ENCODE results near the gene PACS2. TPM values are rescaled to one million over a fixed set of nuclear protein-coding genes. Genes with fewer than 3 reads are reported as not detected.

The PACS2 gene
- polyA plus RNA-seq, 1 of the 3 experiments (the other 2 are of a cell fraction), result 42.7 TPM

DNA sequence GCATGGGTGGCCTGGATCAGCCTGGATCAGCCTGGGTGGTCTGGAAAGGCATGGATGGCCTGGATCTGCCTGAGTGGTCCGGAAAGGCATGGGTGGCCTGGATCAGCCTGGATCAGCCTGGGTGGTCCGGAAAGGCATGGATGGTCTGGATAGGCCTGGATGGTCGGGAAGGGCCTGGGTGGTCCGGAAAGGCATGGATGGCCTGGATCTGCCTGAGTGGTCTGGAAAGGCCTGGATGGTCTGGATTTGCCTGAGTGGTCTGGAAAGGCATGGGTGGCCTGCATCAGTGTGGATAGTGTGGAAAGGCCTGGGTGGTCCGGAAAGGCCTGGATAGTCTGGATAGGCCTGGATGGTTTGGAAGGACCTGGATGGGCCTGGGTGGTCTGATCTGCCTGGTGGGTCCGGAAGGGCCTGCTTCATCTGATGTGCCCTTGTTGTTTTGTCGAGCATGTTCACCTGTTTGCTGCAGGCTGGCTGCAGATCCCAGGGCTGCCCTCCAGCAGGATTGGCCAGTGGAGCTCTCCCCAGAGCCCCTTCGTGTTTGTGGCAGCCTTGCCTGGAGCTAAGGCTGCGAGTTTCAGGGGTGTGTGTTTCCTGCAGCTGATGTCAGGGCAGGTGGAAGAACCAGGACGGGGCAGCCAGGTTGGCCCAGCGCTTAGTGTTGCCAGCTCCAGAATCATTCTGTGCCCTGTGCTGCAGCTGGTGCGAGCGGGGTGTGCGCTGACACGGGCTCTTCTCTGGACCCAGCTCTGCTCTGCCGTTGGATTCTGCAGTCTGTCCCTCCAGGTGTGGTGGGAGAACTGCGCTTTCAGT lies 64.5 kb downstream of the PACS2 start:
- Histone ChIP-seq H3K79me2 (ENCODE audit: insufficient read depth) (no peaks in the 10 kb centered on the region), H3K9me2 (no peaks in the 10 kb centered on the region), H3K4me1 (ENCODE audit: control insufficient read depth in 1 of 2, insufficient read depth in 2 of 2, low read depth in 1 of 2, low read length in 1 of 2) (no peaks in the 10 kb centered on the region; a peak in 1 of 4 replicates), H3K9me3 (no peaks in the 10 kb centered on the region), H3K4me3 (ENCODE audit: low read depth in 2 of 2, low read length in 1 of 2) (no peak overlapping the region), H3F3A (replicated peaks; ENCODE audit: insufficient read depth) (no peaks in the 10 kb centered on the region), H4K20me1 (ENCODE audit: insufficient read depth) (no peaks in the 10 kb centered on the region), H3K27ac (ENCODE audit: low read depth in 2 of 2, low read length in 1 of 2) (no peak overlapping the region), H2AFZ (ENCODE audit: low read depth) (no peak overlapping the region), H3K27me3 (ENCODE audit: insufficient read depth) (no peaks in the 10 kb centered on the region), H3K4me2 (no peak overlapping the region), H3K9ac (no peak overlapping the region), H3K36me3 (replicated peaks in 1 of 2; ENCODE audit: control insufficient read depth in 1 of 2, insufficient read depth in 2 of 2, low read length in 1 of 2) (peaks cover 0 to 22% of the 10 kb centered on the region in 2 experiments)
- WGBS (ENCODE audit: low lambda C conversion rate), result 86% methylated on average over 6 of the region's 17 CpGs
- CTCF ChIA-PET, result interaction anchor here (0.8 to 3.5 kb wide), 3 partner anchors 8 to 110 kb away, joined by 3 to 19 read pairs (median 5); no protein-coding TSS in a partner anchor
- POLR2A ChIA-PET, result no interaction called here
- no peak for TF ChIP-seq TAF1 (IDR thresholded peaks at IDR 0.05; ENCODE audit: borderline replicate concordance, low read depth, low read length)
- no peak for TF ChIP-seq GABPA (IDR thresholded peaks at IDR 0.05; ENCODE audit: low read depth)
- no peak for TF ChIP-seq NFIC (IDR thresholded peaks at IDR 0.05; ENCODE audit: borderline replicate concordance)
- TF ChIP-seq RXRA (IDR thresholded peaks at IDR 0.05; ENCODE audit: borderline replicate concordance, low read depth), result no peak
- no peak for DNase-seq

DNA sequence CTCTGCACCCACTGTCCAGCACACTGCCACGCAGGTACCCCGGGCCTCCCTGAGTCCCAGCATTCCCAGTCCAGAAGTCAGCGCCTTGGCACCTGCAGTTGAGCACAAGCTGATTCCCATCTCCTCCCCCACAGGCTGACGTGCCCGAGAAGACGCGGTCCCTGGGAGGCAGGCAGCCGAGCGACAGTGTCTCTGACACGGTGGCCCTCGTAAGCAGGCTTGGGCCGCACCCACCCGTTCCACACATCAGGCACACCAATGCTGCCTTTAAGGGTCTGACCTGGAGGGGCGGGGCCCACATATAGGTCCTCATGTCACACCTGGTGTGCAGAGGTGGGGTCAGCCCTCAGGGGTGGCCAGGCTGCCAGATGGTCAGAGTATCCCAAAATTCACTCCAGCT lies 65.4 kb downstream of the PACS2 start:
- H3K79me2 ChIP-seq (ENCODE audit: insufficient read depth), result no peaks in the 10 kb centered on the region
- CTCF ChIA-PET, result interaction anchor here (0.8 to 3.5 kb wide), 3 partner anchors 9 to 211 kb away, joined by 3 to 19 read pairs (median 4); no protein-coding TSS in a partner anchor
- no peaks in the 10 kb centered on the region for H3K9me3 ChIP-seq
- no peaks in the 10 kb centered on the region for H3K9me2 ChIP-seq
- POLR2A ChIA-PET, result no interaction called here
- peaks cover 0 to 31% of the 10 kb centered on the region in 2 experiments for H3K36me3 ChIP-seq (replicated peaks in 1 of 2; ENCODE audit: control insufficient read depth in 1 of 2, insufficient read depth in 2 of 2, low read length in 1 of 2)
- H3K4me3 ChIP-seq (ENCODE audit: low read depth in 2 of 2, low read length in 1 of 2), result no peak overlapping the region
- no peak overlapping the region for H2AFZ ChIP-seq (ENCODE audit: low read depth)
- DNase-seq, result no peak
- H3K27ac ChIP-seq (ENCODE audit: low read depth in 2 of 2, low read length in 1 of 2), result no peak overlapping the region
- no peak overlapping the region for H3K9ac ChIP-seq
- no peaks in the 10 kb centered on the region for H4K20me1 ChIP-seq (ENCODE audit: insufficient read depth)
- no peaks in the 10 kb centered on the region for H3K27me3 ChIP-seq (ENCODE audit: insufficient read depth)
- H3F3A ChIP-seq (replicated peaks; ENCODE audit: insufficient read depth), result no peaks in the 10 kb centered on the region
- H3K4me1 ChIP-seq (ENCODE audit: control insufficient read depth in 1 of 2, insufficient read depth in 2 of 2, low read depth in 1 of 2, low read length in 1 of 2), result no peaks in the 10 kb centered on the region; a peak in 1 of 4 replicates
- 99% methylated on average over 13 of the region's 14 CpGs for WGBS (ENCODE audit: low lambda C conversion rate)
- no peak overlapping the region for H3K4me2 ChIP-seq
- TF ChIP-seq, protein P1, sequence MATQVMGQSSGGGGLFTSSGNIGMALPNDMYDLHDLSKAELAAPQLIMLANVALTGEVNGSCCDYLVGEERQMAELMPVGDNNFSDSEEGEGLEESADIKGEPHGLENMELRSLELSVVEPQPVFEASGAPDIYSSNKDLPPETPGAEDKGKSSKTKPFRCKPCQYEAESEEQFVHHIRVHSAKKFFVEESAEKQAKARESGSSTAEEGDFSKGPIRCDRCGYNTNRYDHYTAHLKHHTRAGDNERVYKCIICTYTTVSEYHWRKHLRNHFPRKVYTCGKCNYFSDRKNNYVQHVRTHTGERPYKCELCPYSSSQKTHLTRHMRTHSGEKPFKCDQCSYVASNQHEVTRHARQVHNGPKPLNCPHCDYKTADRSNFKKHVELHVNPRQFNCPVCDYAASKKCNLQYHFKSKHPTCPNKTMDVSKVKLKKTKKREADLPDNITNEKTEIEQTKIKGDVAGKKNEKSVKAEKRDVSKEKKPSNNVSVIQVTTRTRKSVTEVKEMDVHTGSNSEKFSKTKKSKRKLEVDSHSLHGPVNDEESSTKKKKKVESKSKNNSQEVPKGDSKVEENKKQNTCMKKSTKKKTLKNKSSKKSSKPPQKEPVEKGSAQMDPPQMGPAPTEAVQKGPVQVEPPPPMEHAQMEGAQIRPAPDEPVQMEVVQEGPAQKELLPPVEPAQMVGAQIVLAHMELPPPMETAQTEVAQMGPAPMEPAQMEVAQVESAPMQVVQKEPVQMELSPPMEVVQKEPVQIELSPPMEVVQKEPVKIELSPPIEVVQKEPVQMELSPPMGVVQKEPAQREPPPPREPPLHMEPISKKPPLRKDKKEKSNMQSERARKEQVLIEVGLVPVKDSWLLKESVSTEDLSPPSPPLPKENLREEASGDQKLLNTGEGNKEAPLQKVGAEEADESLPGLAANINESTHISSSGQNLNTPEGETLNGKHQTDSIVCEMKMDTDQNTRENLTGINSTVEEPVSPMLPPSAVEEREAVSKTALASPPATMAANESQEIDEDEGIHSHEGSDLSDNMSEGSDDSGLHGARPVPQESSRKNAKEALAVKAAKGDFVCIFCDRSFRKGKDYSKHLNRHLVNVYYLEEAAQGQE (IDR thresholded peaks at IDR 0.05; ENCODE audit: low read depth, low read length), result no peak
- TF ChIP-seq RCOR1 (IDR thresholded peaks at IDR 0.05; ENCODE audit: low read length), result no peak
- TF ChIP-seq MEF2A (IDR thresholded peaks at IDR 0.05; ENCODE audit: borderline replicate concordance, low read depth), result no peak
- no peak for TF ChIP-seq FOXJ3 (CRISPR knock-in tag; IDR thresholded peaks at IDR 0.05)
- TF ChIP-seq, protein P2, sequence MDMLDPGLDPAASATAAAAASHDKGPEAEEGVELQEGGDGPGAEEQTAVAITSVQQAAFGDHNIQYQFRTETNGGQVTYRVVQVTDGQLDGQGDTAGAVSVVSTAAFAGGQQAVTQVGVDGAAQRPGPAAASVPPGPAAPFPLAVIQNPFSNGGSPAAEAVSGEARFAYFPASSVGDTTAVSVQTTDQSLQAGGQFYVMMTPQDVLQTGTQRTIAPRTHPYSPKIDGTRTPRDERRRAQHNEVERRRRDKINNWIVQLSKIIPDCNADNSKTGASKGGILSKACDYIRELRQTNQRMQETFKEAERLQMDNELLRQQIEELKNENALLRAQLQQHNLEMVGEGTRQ (IDR thresholded peaks at IDR 0.05; ENCODE audit: borderline replicate concordance, low read depth, low read length), result no peak
- no peak for TF ChIP-seq ELF1 (IDR thresholded peaks at IDR 0.05)
- TF ChIP-seq TCF12 (IDR thresholded peaks at IDR 0.05), result no peak
- TF ChIP-seq TAF1 (IDR thresholded peaks at IDR 0.05; ENCODE audit: borderline replicate concordance, low read depth, low read length), result no peak
- no peak for TF ChIP-seq FOSL2 (IDR thresholded peaks at IDR 0.05; ENCODE audit: borderline replicate concordance, low read depth)
- no peak for TF ChIP-seq NRF1 (IDR thresholded peaks at IDR 0.05; ENCODE audit: low read depth, low read length)
- TF ChIP-seq, protein P3, sequence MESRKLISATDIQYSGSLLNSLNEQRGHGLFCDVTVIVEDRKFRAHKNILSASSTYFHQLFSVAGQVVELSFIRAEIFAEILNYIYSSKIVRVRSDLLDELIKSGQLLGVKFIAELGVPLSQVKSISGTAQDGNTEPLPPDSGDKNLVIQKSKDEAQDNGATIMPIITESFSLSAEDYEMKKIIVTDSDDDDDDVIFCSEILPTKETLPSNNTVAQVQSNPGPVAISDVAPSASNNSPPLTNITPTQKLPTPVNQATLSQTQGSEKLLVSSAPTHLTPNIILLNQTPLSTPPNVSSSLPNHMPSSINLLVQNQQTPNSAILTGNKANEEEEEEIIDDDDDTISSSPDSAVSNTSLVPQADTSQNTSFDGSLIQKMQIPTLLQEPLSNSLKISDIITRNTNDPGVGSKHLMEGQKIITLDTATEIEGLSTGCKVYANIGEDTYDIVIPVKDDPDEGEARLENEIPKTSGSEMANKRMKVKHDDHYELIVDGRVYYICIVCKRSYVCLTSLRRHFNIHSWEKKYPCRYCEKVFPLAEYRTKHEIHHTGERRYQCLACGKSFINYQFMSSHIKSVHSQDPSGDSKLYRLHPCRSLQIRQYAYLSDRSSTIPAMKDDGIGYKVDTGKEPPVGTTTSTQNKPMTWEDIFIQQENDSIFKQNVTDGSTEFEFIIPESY (IDR thresholded peaks at IDR 0.05; ENCODE audit: borderline replicate concordance, low read depth), result no peak
- no peak for TF ChIP-seq SIN3A (IDR thresholded peaks at IDR 0.05; ENCODE audit: borderline replicate concordance, low read depth, low read length)
- no peak for TF ChIP-seq CHD2 (IDR thresholded peaks at IDR 0.05; ENCODE audit: low read length, partially characterized antibody)
- TF ChIP-seq RAD21 (IDR thresholded peaks at IDR 0.05; ENCODE audit: low read length), result no peak
- TF ChIP-seq SMC3 (IDR thresholded peaks at IDR 0.05; ENCODE audit: low read depth, low read length), result no peak
- TF ChIP-seq NFIC (IDR thresholded peaks at IDR 0.05; ENCODE audit: borderline replicate concordance), result no peak
- TF ChIP-seq, protein P4, sequence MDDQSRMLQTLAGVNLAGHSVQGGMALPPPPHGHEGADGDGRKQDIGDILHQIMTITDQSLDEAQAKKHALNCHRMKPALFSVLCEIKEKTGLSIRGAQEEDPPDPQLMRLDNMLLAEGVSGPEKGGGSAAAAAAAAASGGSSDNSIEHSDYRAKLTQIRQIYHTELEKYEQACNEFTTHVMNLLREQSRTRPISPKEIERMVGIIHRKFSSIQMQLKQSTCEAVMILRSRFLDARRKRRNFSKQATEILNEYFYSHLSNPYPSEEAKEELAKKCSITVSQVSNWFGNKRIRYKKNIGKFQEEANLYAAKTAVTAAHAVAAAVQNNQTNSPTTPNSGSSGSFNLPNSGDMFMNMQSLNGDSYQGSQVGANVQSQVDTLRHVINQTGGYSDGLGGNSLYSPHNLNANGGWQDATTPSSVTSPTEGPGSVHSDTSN (IDR thresholded peaks at IDR 0.05), result no peak
- TF ChIP-seq, protein P5, sequence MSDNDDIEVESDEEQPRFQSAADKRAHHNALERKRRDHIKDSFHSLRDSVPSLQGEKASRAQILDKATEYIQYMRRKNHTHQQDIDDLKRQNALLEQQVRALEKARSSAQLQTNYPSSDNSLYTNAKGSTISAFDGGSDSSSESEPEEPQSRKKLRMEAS (IDR thresholded peaks at IDR 0.05; ENCODE audit: low read depth), result no peak

Measured in SK-N-SH (cell line).